ENCODE data around the gene PNPLA6. TPM values are rescaled to one million over a fixed set of nuclear protein-coding genes. Genes with fewer than 3 reads are reported as not detected.

The PNPLA6 gene
- total and polyA plus RNA-seq, 9 of the 15 experiments (the other 6 are each of a cell fraction or from before 2014, with no cell fraction given) = 0.07 to 30.2 (median 8.3) TPM

DNA sequence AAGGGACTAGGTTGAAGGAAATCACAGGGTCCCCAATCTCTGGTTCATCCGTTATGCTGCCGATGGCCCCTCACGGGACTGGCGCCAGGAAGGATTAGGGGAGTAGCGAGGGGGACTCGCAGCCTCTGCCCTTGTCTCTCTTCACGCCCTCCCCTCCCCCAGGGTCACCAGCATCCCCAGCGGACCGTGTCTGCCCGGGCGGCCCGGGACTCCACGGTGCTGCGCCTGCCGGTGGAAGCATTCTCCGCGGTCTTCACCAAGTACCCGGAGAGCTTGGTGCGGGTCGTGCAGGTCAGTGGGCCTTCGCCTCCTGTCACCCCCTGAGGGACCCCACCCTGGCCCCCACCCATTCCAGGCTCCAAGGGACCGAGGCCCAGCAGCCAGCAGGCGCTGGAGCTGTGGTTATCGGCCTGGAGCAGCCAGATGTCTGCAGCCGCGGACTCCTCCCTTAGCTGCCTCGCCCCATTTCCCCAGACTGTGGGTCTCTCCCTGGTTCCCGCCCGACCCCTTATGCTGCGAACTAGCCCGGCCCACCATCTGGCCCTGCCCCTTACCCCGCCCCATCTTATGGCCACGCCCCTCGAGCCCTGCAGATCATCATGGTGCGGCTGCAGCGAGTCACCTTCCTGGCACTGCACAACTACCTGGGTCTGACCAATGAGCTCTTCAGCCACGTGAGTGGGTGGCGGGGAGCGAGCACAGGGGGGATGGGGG, 5.4 kb downstream of the PNPLA6 start:
- no peaks in the 10 kb centered on the region for H3K9me1 ChIP-seq (ENCODE audit: control insufficient read depth, insufficient read depth, low read length)
- H3K79me2 ChIP-seq (ENCODE audit: control insufficient read depth, insufficient read depth, low read length) = no peaks in the 10 kb centered on the region
- in situ Hi-C loops (cut with MboI) = no loop called here
- intact Hi-C loops (cut with micrococcal nuclease) = no loop called here
- ATAC-seq = peak; percentile 98
- no TSS peak for BruUV-seq (replicated peaks)
- no peak overlapping the region for H3K4me3 ChIP-seq
- no peak overlapping the region for H2AFZ ChIP-seq (ENCODE audit: low read depth, low read length)
- 33% methylated on average over 18 of the region's 39 CpGs for WGBS (ENCODE audit: insufficient coverage, low coverage, missing lambda C conversion rate)
- FAIRE-seq = no peak
- peaks cover 12 to 45% of the 10 kb centered on the region in 2 experiments; a peak in 4 of 5 replicates for H3K4me1 ChIP-seq (replicated peaks in 1 of 2; ENCODE audit: control insufficient read depth in 2 of 2, insufficient read depth in 2 of 2, low read length in 2 of 2)
- H3K9ac ChIP-seq (ENCODE audit: insufficient read depth in 1 of 2, low read depth in 2 of 2, low read length in 2 of 2) = peak overlapping the region in 1 of 2 experiments; percentile 69; a peak in 1 of 4 replicates
- ChIA-PET POLR2A (no interaction called here), CTCF (ENCODE audit: low intra/inter-chr PET ratio) (no interaction called here)
- no peak overlapping the region for H3K4me2 ChIP-seq (ENCODE audit: insufficient read depth, low read length)
- peaks cover 13% of the 10 kb centered on the region; the same call in 1 of the 3 replicates for H3K36me3 ChIP-seq (ENCODE audit: control insufficient read depth, insufficient read depth, low read length)
- no peak overlapping the region; the same call in 2 of the 3 replicates for H3K27ac ChIP-seq (ENCODE audit: extremely low read depth, low read depth, low read length)
- no peaks in the 10 kb centered on the region for H3K27me3 ChIP-seq (ENCODE audit: control insufficient read depth in 2 of 2, insufficient read depth in 2 of 2, low read length in 2 of 2)
- H3K9me3 ChIP-seq (replicated peaks; ENCODE audit: control insufficient read depth, insufficient read depth, low read depth, low read length) = no peaks in the 10 kb centered on the region
- peak; percentile 73 to 88 (median 83) for DNase-seq (ENCODE audit: extremely low read depth in 1 of 4, low spot score in 3 of 4)
- H4K20me1 ChIP-seq (replicated peaks; ENCODE audit: control insufficient read depth, insufficient read depth, low read length) = no peaks in the 10 kb centered on the region
- TF ChIP-seq POLR2G (IDR thresholded peaks at IDR 0.05; ENCODE audit: low read depth, low read length) (0 out of 2 replicates have a peak, but pooled peaks have one; percentile 14), BRCA1 (IDR thresholded peaks at IDR 0.05) (no peak), BRCA1 (CRISPR knock-in tag; IDR thresholded peaks at IDR 0.05) (no peak), YY1 (IDR thresholded peaks at IDR 0.05; ENCODE audit: borderline replicate concordance in 1 of 3, control insufficient read depth in 1 of 3, extremely low read depth in 1 of 3, insufficient read depth in 3 of 3, insufficient read length in 1 of 3, insufficient replicate concordance in 2 of 3, low read depth in 1 of 3, low read length in 2 of 3) (peak in 1 of 3 experiments; percentile 7), KDM2B (CRISPR knock-in tag; IDR thresholded peaks at IDR 0.05) (no peak), FIP1L1 (IDR thresholded peaks at IDR 0.05; ENCODE audit: low read depth, low read length, poor library complexity, severe bottlenecking) (no peak), E2F3 (CRISPR knock-in tag; IDR thresholded peaks at IDR 0.05) (no peak), FOSL1 (tag; conservative IDR thresholded peaks at IDR 0.05) (no peak), ZC3H4 (CRISPR knock-in tag; IDR thresholded peaks at IDR 0.05; ENCODE audit: borderline replicate concordance) (no peak), HMGN3 (IDR thresholded peaks at IDR 0.05; ENCODE audit: borderline replicate concordance, extremely low read depth, insufficient read length, low read depth, low read length) (peak; percentile 48), EGR1 (conservative IDR thresholded peaks at IDR 0.05) (peak; percentile 45), ZNF143 (CRISPR knock-in tag; IDR thresholded peaks at IDR 0.05) (no peak), TBP (optimal IDR thresholded peaks at IDR 0.05; ENCODE audit: low read depth, low read length) (peak; percentile 20), MEF2D (tag; conservative IDR thresholded peaks at IDR 0.05; ENCODE audit: low read depth) (no peak)
- TF ChIP-seq, protein P1, sequence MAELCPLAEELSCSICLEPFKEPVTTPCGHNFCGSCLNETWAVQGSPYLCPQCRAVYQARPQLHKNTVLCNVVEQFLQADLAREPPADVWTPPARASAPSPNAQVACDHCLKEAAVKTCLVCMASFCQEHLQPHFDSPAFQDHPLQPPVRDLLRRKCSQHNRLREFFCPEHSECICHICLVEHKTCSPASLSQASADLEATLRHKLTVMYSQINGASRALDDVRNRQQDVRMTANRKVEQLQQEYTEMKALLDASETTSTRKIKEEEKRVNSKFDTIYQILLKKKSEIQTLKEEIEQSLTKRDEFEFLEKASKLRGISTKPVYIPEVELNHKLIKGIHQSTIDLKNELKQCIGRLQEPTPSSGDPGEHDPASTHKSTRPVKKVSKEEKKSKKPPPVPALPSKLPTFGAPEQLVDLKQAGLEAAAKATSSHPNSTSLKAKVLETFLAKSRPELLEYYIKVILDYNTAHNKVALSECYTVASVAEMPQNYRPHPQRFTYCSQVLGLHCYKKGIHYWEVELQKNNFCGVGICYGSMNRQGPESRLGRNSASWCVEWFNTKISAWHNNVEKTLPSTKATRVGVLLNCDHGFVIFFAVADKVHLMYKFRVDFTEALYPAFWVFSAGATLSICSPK (IDR thresholded peaks at IDR 0.05; ENCODE audit: borderline replicate concordance) = no peak
- TF ChIP-seq, protein P2, sequence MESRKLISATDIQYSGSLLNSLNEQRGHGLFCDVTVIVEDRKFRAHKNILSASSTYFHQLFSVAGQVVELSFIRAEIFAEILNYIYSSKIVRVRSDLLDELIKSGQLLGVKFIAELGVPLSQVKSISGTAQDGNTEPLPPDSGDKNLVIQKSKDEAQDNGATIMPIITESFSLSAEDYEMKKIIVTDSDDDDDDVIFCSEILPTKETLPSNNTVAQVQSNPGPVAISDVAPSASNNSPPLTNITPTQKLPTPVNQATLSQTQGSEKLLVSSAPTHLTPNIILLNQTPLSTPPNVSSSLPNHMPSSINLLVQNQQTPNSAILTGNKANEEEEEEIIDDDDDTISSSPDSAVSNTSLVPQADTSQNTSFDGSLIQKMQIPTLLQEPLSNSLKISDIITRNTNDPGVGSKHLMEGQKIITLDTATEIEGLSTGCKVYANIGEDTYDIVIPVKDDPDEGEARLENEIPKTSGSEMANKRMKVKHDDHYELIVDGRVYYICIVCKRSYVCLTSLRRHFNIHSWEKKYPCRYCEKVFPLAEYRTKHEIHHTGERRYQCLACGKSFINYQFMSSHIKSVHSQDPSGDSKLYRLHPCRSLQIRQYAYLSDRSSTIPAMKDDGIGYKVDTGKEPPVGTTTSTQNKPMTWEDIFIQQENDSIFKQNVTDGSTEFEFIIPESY (CRISPR knock-in tag; IDR thresholded peaks at IDR 0.05) = 0 out of 2 replicates have a peak, but pooled peaks have one; percentile 35
